22Rv1 (cell line): ENCODE results near the gene SLC6A13.

Source experiments
- ZFX ChIP-seq: fragments of 450-650 bp; IDR thresholded peaks from 2 replicates; pipeline ENCODE4 v1.6.1; 2017; ENCODE audit warnings: antibody characterized with exemption, borderline replicate concordance
- TF ChIP-seq, protein P1 (sequence below): fragments of 450-650 bp; IDR thresholded peaks from 2 replicates; pipeline ENCODE4 v1.5.1; 2017; ENCODE audit warnings: mild to moderate bottlenecking

DNA sequence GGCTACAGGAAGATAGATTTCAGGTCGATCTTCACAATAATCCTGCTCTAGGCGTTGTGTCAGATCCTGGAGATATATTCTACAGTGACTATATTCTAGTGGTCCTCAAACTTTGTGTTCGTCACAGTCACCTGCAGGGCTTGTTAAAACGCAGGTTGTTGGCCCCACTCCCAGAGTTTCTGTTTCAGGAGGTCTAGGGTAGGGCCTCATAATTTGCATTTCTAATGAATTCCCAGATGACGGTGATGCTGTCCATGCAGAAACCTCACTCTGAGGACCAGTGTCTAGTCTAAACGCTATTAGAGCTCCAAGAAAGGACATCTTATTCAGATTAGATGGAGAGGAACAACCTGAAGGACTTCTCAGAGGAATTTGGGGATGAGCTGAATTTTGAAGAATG, 13.2 kb upstream of the SLC6A13 start:
- TF ChIP-seq, protein P1, sequence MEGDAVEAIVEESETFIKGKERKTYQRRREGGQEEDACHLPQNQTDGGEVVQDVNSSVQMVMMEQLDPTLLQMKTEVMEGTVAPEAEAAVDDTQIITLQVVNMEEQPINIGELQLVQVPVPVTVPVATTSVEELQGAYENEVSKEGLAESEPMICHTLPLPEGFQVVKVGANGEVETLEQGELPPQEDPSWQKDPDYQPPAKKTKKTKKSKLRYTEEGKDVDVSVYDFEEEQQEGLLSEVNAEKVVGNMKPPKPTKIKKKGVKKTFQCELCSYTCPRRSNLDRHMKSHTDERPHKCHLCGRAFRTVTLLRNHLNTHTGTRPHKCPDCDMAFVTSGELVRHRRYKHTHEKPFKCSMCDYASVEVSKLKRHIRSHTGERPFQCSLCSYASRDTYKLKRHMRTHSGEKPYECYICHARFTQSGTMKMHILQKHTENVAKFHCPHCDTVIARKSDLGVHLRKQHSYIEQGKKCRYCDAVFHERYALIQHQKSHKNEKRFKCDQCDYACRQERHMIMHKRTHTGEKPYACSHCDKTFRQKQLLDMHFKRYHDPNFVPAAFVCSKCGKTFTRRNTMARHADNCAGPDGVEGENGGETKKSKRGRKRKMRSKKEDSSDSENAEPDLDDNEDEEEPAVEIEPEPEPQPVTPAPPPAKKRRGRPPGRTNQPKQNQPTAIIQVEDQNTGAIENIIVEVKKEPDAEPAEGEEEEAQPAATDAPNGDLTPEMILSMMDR = no peak
- TF ChIP-seq ZFX = no peak
